Common myeloid progenitor, CD34-positive (primary cell): ENCODE results near the gene DDX54.

Source experiments
- CTCF ChIA-PET: fragments of 350-600 bp; sonication (Branson Sonifier 250); formaldehyde crosslinking; loops from one replicate; lab custom pipeline; 2021; ENCODE audit warnings: antibody characterized with exemption; lab: Charles Lee
- POLR2A ChIA-PET: fragments of 350-600 bp; sonication (Branson Sonifier 250); formaldehyde crosslinking; loops from one replicate; lab custom pipeline; 2021; ENCODE audit warnings: antibody characterized with exemption; lab: Charles Lee
- DNase-seq, 3 donors: peaks; one replicate each; pipeline versions ENCODE4 v3.0.0 to v3.0.0-alpha.2; 2013
- H3K27ac ChIP-seq, 2 experiments: 1 replicate in 1 of 2; 2 replicates in 1 of 2; pipeline ENCODE4 v1.7.0; 2013; ENCODE audit warnings: inconsistent platforms in 2 of 2, low read length in 2 of 2, mild to moderate bottlenecking in 2 of 2, low read depth in 1 of 2, moderate library complexity in 1 of 2; ENCODE audit not compliant: severe bottlenecking in 2 of 2, insufficient read depth in 1 of 2, poor library complexity in 1 of 2
- H3K27me3 ChIP-seq, 5 experiments: replicated peaks in 2 of 5; 1 replicate in 3 of 5; 2 replicates in 2 of 5; pipeline versions ENCODE4 v1.6.1 to v1.7.0; 2013; ENCODE audit warnings: low read length in 4 of 5, mild to moderate bottlenecking in 2 of 5, moderate library complexity in 2 of 5, inconsistent platforms in 1 of 5; ENCODE audit not compliant: insufficient read depth in 5 of 5, control insufficient read depth in 4 of 5
- H3K36me3 ChIP-seq, 4 experiments: 1 replicate in 2 of 4; 2 replicates in 2 of 4; pipeline versions ENCODE4 v1.6.1 to v1.7.0; 2013; ENCODE audit warnings: low read length in 3 of 4, control low read depth in 1 of 4, mild to moderate bottlenecking in 1 of 4; ENCODE audit not compliant: control insufficient read depth in 4 of 4, insufficient read depth in 4 of 4
- H3K4me1 ChIP-seq, 4 experiments: 1 replicate in 3 of 4; 2 replicates in 1 of 4; pipeline versions ENCODE4 v1.6.1 to v1.7.1; 2013; ENCODE audit warnings: low read length in 3 of 4, mild to moderate bottlenecking in 3 of 4, control low read depth in 1 of 4, inconsistent platforms in 1 of 4, moderate library complexity in 1 of 4; ENCODE audit not compliant: control insufficient read depth in 4 of 4, insufficient read depth in 4 of 4; ENCODE audit errors: control extremely low read depth in 1 of 4
- H3K4me3 ChIP-seq, 7 experiments: 1 replicate in 4 of 7; 2 replicates in 3 of 7; pipeline versions ENCODE4 v1.5.1 to v1.7.0; 2013; ENCODE audit warnings: mild to moderate bottlenecking in 7 of 7, low read length in 6 of 7, moderate library complexity in 6 of 7, inconsistent platforms in 2 of 7, low read depth in 2 of 7, control low read depth in 1 of 7; ENCODE audit not compliant: insufficient read depth in 4 of 7, control insufficient read depth in 1 of 7; ENCODE audit errors: extremely low read depth in 1 of 7
- H3K9me3 ChIP-seq, 5 experiments: 1 replicate in 4 of 5; 2 replicates in 1 of 5; pipeline versions ENCODE4 v1.6.1 to v1.7.1; 2013; ENCODE audit warnings: low read length in 4 of 5, mild to moderate bottlenecking in 2 of 5, inconsistent platforms in 1 of 5, low read depth in 1 of 5, moderate library complexity in 1 of 5; ENCODE audit not compliant: control insufficient read depth in 4 of 5, insufficient read depth in 2 of 5; ENCODE audit errors: control extremely low read depth in 1 of 5
- WGBS: methylation state at CpG from one replicate; pipeline ENCODE4 v1.1.5; 2013; ENCODE audit not compliant: insufficient coverage; 5-methylcytosine and 5-hydroxymethylcytosine counted together

DDX54 gene

GRCh38 chr12:113158439-113159203 lies 26.7 kb downstream of the DDX54 start:
- Histone ChIP-seq H3K27ac (no peak overlapping the region), H3K9me3 (no peaks in the 10 kb centered on the region), H3K36me3 (peaks cover 11 to 64% (median 46%) of the 10 kb centered on the region in 4 experiments), H3K4me1 (peaks cover 0 to 28% (median 24%) of the 10 kb centered on the region in 4 experiments), H3K27me3 (peaks cover 0 to 19% (median 4%) of the 10 kb centered on the region in 5 experiments), H3K4me3 (no peak overlapping the region)
- 99% methylated on average over 26 of the region's 26 CpGs for WGBS
- ChIA-PET POLR2A (interaction anchor here (0.6 kb wide), 1 partner anchor 28 kb away, joined by 3 read pairs; no protein-coding TSS in a partner anchor), CTCF (interaction anchor here (1.3 to 6.1 kb wide), 2 partner anchors 9 to 15 kb away, joined by 5 to 50 read pairs; no protein-coding TSS in a partner anchor)
- no peak for DNase-seq

GRCh38 chr12:113157218-113157859 lies 27.9 kb downstream of the DDX54 start:
- CTCF ChIA-PET: interaction anchor here (0.9 to 6.1 kb wide), 2 partner anchors 17 to 21 kb away, joined by 4 to 50 read pairs; no protein-coding TSS in a partner anchor
- no peaks in the 10 kb centered on the region for H3K9me3 ChIP-seq
- POLR2A ChIA-PET: no interaction called here
- DNase-seq: no peak
- peaks cover 4 to 51% (median 36%) of the 10 kb centered on the region in 4 experiments for H3K36me3 ChIP-seq
- WGBS: 96% methylated on average over 5 of the region's 12 CpGs
- peaks cover 0 to 22% (median 8%) of the 10 kb centered on the region in 5 experiments for H3K27me3 ChIP-seq
- no peak overlapping the region for H3K27ac ChIP-seq
- no peak overlapping the region for H3K4me3 ChIP-seq
- peaks cover 0 to 41% (median 37%) of the 10 kb centered on the region in 4 experiments for H3K4me1 ChIP-seq

GRCh38 chr12:113155646-113156045 lies 29.6 kb downstream of the DDX54 start:
- no peak overlapping the region for H3K27ac ChIP-seq
- H3K36me3 ChIP-seq: peaks cover 2 to 39% (median 26%) of the 10 kb centered on the region in 4 experiments
- no peak overlapping the region for H3K4me3 ChIP-seq
- POLR2A ChIA-PET: no interaction called here
- CTCF ChIA-PET: interaction anchor here (1.0 to 12.7 kb wide), 5 partner anchors 11 to 107 kb away, joined by 3 to 149 read pairs (median 11); partner anchors contain the start of gene RASAL1
- peaks cover 0 to 29% (median 12%) of the 10 kb centered on the region in 5 experiments for H3K27me3 ChIP-seq
- DNase-seq: peak; percentile 41 to 83 (median 76)
- WGBS: 29% methylated on average over 2 of the region's 7 CpGs
- H3K4me1 ChIP-seq: peaks cover 0 to 42% (median 40%) of the 10 kb centered on the region in 4 experiments
- no peaks in the 10 kb centered on the region for H3K9me3 ChIP-seq

GRCh38 chr12:113155060-113155459 lies 30.2 kb downstream of the DDX54 start:
- Histone ChIP-seq H3K9me3 (no peaks in the 10 kb centered on the region), H3K27ac (no peak overlapping the region), H3K4me1 (peaks cover 0 to 42% (median 41%) of the 10 kb centered on the region in 4 experiments), H3K27me3 (peaks cover 0 to 32% (median 12%) of the 10 kb centered on the region in 5 experiments), H3K4me3 (no peak overlapping the region), H3K36me3 (peaks cover 0 to 33% (median 23%) of the 10 kb centered on the region in 4 experiments)
- CTCF ChIA-PET: interaction anchor here (1.1 to 12.7 kb wide), 7 partner anchors 13 to 106 kb away, joined by 3 to 149 read pairs (median 11); partner anchors contain the start of gene RASAL1
- WGBS: 70% methylated on average over 10 of the region's 12 CpGs
- no peak for DNase-seq
- POLR2A ChIA-PET: no interaction called here

- Histone ChIP-seq H3K4me3 (peak overlapping the region in 6 of 7 experiments; percentile 16 to 54 (median 36)), H3K4me1 (peaks cover 0 to 48% (median 44%) of the 10 kb centered on the region in 4 experiments), H3K27ac (no peak overlapping the region), H3K9me3 (no peaks in the 10 kb centered on the region), H3K36me3 (peaks cover 0 to 27% (median 19%) of the 10 kb centered on the region in 4 experiments), H3K27me3 (peaks cover 0 to 32% (median 12%) of the 10 kb centered on the region in 5 experiments)
- peak in 2 of 3 donors; percentile 38 to 54 for DNase-seq
- POLR2A ChIA-PET: no interaction called here
- CTCF ChIA-PET: interaction anchor here (0.9 to 12.7 kb wide), 16 partner anchors 10 to 164 kb away, joined by 3 to 149 read pairs (median 5); partner anchors contain the start of gene RASAL1
- 1% methylated on average over 45 of the region's 51 CpGs for WGBS
Measured at GRCh38 chr12:113154351-113154973, 30.8 kb downstream of the DDX54 start.
